ENCODE measurements around the gene BTBD16.

BTBD16 gene

GRCh38 chr10:122255509-122256301 is 15.4 kb upstream of the BTBD16 start:
- H3K4me3 ChIP-seq: no peak overlapping the region

GRCh38 chr10:122257041-122257440 is 14.1 kb upstream of the BTBD16 start:
- no peak overlapping the region for H3K4me2 ChIP-seq
- H4K20me1 ChIP-seq: no peaks in the 10 kb centered on the region
- no peak overlapping the region for H3K4me3 ChIP-seq
- peaks cover 42% of the 10 kb centered on the region for H3K36me3 ChIP-seq
- peaks cover 16% of the 10 kb centered on the region for H3K4me1 ChIP-seq
- peaks cover 9% of the 10 kb centered on the region for H3K9me3 ChIP-seq
- no peak overlapping the region for H3K27ac ChIP-seq
- no peak overlapping the region for H3K9ac ChIP-seq
- no peak for TF ChIP-seq Cebpa-rat (IDR thresholded peaks at IDR 0.05)
- no peaks in the 10 kb centered on the region for H3K27me3 ChIP-seq

More at GRCh38 chr10:122255509-122256301, 15.4 kb upstream of the BTBD16 start:
- Histone ChIP-seq H3K27me3 (no peaks in the 10 kb centered on the region), H3K36me3 (peaks cover 54% of the 10 kb centered on the region), H3K4me2 (no peak overlapping the region), H3K9ac (no peak overlapping the region), H4K20me1 (no peaks in the 10 kb centered on the region), H3K9me3 (no peaks in the 10 kb centered on the region), H3K4me1 (peaks cover 16% of the 10 kb centered on the region), H3K27ac (no peak overlapping the region)
- TF ChIP-seq Cebpa-rat (IDR thresholded peaks at IDR 0.05): no peak

GRCh38 chr10:122258136-122259074 is 12.7 kb upstream of the BTBD16 start:
- peak overlapping the region; percentile 38; the same call in 1 of the 2 replicates for H3K27ac ChIP-seq
- H3K27me3 ChIP-seq: no peaks in the 10 kb centered on the region

GRCh38 chr10:122259075-122259466 is 12.0 kb upstream of the BTBD16 start:
- H3K4me1 ChIP-seq: peaks cover 16% of the 10 kb centered on the region
- no peak overlapping the region for H3K4me3 ChIP-seq
- H3K9ac ChIP-seq: no peak overlapping the region
- peaks cover 24% of the 10 kb centered on the region for H3K9me3 ChIP-seq
- no peaks in the 10 kb centered on the region for H3K27me3 ChIP-seq
- no peaks in the 10 kb centered on the region for H4K20me1 ChIP-seq
- peaks cover 23% of the 10 kb centered on the region for H3K36me3 ChIP-seq
- H3K4me2 ChIP-seq: peak overlapping the region; percentile 44
- TF ChIP-seq Cebpa-rat (IDR thresholded peaks at IDR 0.05): no peak
- H3K27ac ChIP-seq: 0 out of 2 replicates have a peak overlapping the region, but pooled peaks have one; percentile 38

More at GRCh38 chr10:122258136-122259074, 12.7 kb upstream of the BTBD16 start:
- 0 out of 2 replicates have a peak overlapping the region, but pooled peaks have one; percentile 23 for H3K9ac ChIP-seq
- H3K36me3 ChIP-seq: peaks cover 29% of the 10 kb centered on the region
- no peak overlapping the region for H3K4me3 ChIP-seq
- no peaks in the 10 kb centered on the region for H4K20me1 ChIP-seq
- peaks cover 19% of the 10 kb centered on the region for H3K9me3 ChIP-seq
- TF ChIP-seq Cebpa-rat (IDR thresholded peaks at IDR 0.05): no peak
- H3K4me1 ChIP-seq: peaks cover 16% of the 10 kb centered on the region
- peak overlapping the region; percentile 44 for H3K4me2 ChIP-seq

GRCh38 chr10:122261584-122261983 is 9.5 kb upstream of the BTBD16 start:
- Histone ChIP-seq H3K4me3 (no peak overlapping the region), H3K9me3 (peaks cover 25% of the 10 kb centered on the region), H3K27me3 (no peaks in the 10 kb centered on the region), H3K4me1 (peaks cover 16% of the 10 kb centered on the region), H3K9ac (no peak overlapping the region), H3K27ac (no peak overlapping the region), H3K36me3 (0 out of 2 replicates have a peak, but pooled peaks cover under 1% of the 10 kb centered on the region), H4K20me1 (no peaks in the 10 kb centered on the region), H3K4me2 (no peak overlapping the region)
- TF ChIP-seq Cebpa-rat (IDR thresholded peaks at IDR 0.05): no peak

GRCh38 chr10:122263971-122264370 is 7.1 kb upstream of the BTBD16 start:
- no peak overlapping the region for H3K9ac ChIP-seq
- no peaks in the 10 kb centered on the region for H4K20me1 ChIP-seq
- no peaks in the 10 kb centered on the region for H3K27me3 ChIP-seq
- no peak for TF ChIP-seq Cebpa-rat (IDR thresholded peaks at IDR 0.05)
- no peak overlapping the region for H3K4me3 ChIP-seq
- peaks cover 25% of the 10 kb centered on the region for H3K9me3 ChIP-seq
- no peak overlapping the region for H3K4me2 ChIP-seq
- no peaks in the 10 kb centered on the region for H3K36me3 ChIP-seq
- H3K27ac ChIP-seq: no peak overlapping the region
- H3K4me1 ChIP-seq: peaks cover 3% of the 10 kb centered on the region

- no peak overlapping the region for H3K27ac ChIP-seq
These were observed 6.7 kb upstream of the BTBD16 start for GRCh38 chr10:122264436-122264835.

GRCh38 chr10:122264931-122265330 is 6.2 kb upstream of the BTBD16 start:
- no peaks in the 10 kb centered on the region for H3K36me3 ChIP-seq
- no peak overlapping the region for H3K4me3 ChIP-seq
- no peak overlapping the region for H3K9ac ChIP-seq
- no peak for TF ChIP-seq Cebpa-rat (IDR thresholded peaks at IDR 0.05)
- no peaks in the 10 kb centered on the region for H3K27me3 ChIP-seq
- peaks cover 25% of the 10 kb centered on the region for H3K9me3 ChIP-seq
- H3K27ac ChIP-seq: no peak overlapping the region
- H3K4me2 ChIP-seq: no peak overlapping the region
- no peaks in the 10 kb centered on the region for H4K20me1 ChIP-seq
- no peaks in the 10 kb centered on the region for H3K4me1 ChIP-seq

More at GRCh38 chr10:122264436-122264835, 6.7 kb upstream of the BTBD16 start:
- H3K36me3 ChIP-seq: no peaks in the 10 kb centered on the region
- no peak overlapping the region for H3K4me3 ChIP-seq
- no peaks in the 10 kb centered on the region for H4K20me1 ChIP-seq
- peaks cover 25% of the 10 kb centered on the region for H3K9me3 ChIP-seq
- no peak overlapping the region for H3K9ac ChIP-seq
- no peaks in the 10 kb centered on the region for H3K4me1 ChIP-seq
- no peak for TF ChIP-seq Cebpa-rat (IDR thresholded peaks at IDR 0.05)
- no peaks in the 10 kb centered on the region for H3K27me3 ChIP-seq
- no peak overlapping the region for H3K4me2 ChIP-seq

GRCh38 chr10:122265896-122266295 is 5.2 kb upstream of the BTBD16 start:
- H3K9me3 ChIP-seq: peaks cover 25% of the 10 kb centered on the region
- H3K4me1 ChIP-seq: peaks cover 1% of the 10 kb centered on the region
- TF ChIP-seq Cebpa-rat (IDR thresholded peaks at IDR 0.05): no peak
- H3K36me3 ChIP-seq: no peaks in the 10 kb centered on the region
- H3K27ac ChIP-seq: no peak overlapping the region
- H3K4me3 ChIP-seq: no peak overlapping the region
- H3K9ac ChIP-seq: no peak overlapping the region
- H3K27me3 ChIP-seq: no peaks in the 10 kb centered on the region
- H4K20me1 ChIP-seq: no peaks in the 10 kb centered on the region
- no peak overlapping the region for H3K4me2 ChIP-seq
